ENCODE measurements around the gene AUTS2.

AUTS2 gene

DNA sequence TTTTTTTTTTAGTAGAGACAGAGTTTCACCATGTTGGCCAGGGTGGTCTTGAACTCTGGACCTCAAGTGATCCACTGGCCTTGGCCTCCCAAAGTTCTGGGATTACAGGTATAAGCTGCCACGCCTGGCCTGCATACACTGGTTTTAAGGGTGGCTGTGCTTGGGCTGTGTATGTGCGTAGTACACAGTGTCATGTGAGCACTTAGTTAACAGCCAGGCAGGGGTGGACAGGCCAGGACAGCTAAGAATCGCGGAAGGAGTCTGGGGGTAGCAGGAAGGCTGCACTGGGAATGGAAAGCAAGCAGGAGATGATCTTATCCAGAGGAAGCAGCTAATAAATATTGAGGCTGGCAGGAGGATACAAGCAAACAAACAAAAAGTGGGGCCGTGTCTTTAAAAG is 1153.6 kb downstream of the AUTS2 start:
- TF ChIP-seq, protein P1, sequence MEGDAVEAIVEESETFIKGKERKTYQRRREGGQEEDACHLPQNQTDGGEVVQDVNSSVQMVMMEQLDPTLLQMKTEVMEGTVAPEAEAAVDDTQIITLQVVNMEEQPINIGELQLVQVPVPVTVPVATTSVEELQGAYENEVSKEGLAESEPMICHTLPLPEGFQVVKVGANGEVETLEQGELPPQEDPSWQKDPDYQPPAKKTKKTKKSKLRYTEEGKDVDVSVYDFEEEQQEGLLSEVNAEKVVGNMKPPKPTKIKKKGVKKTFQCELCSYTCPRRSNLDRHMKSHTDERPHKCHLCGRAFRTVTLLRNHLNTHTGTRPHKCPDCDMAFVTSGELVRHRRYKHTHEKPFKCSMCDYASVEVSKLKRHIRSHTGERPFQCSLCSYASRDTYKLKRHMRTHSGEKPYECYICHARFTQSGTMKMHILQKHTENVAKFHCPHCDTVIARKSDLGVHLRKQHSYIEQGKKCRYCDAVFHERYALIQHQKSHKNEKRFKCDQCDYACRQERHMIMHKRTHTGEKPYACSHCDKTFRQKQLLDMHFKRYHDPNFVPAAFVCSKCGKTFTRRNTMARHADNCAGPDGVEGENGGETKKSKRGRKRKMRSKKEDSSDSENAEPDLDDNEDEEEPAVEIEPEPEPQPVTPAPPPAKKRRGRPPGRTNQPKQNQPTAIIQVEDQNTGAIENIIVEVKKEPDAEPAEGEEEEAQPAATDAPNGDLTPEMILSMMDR (IDR thresholded peaks at IDR 0.05; ENCODE audit: insufficient read depth, low read depth, low read length, missing control alignments) = no peak

DNA sequence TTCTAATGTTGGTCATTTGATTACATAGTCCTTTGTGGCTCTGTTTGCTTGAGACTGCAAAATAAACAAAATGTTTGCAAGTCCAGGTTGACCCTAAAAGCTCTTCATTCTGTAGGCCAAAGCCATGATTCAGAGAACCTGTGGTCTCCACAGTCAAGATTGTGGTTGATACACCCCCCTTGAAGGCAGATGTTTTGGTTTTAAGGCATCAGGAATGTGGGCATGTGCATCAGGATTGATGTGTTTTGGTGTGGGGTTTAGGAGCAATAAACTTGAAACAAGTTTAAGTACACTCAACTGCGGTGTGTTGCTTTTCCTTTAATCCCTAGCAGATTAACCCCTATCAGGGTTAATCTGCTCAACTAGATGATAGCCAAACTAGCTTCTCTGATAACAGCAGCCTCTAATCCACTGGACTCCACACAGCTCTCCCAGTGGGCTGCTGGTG is 1154.5 kb downstream of the AUTS2 start:
- TF ChIP-seq, protein P1 (IDR thresholded peaks at IDR 0.05; ENCODE audit: insufficient read depth, low read depth, low read length, missing control alignments) = no peak
- no peak overlapping the region for H3K4me3 ChIP-seq (ENCODE audit: low read depth, low read length)
- no peak for DNase-seq (ENCODE audit: low read depth)

More for the DNA sequence above, 1153.6 kb downstream of the AUTS2 start:
- DNase-seq (ENCODE audit: low read depth) = no peak
- no peak overlapping the region for H3K4me3 ChIP-seq (ENCODE audit: low read depth, low read length)

DNA sequence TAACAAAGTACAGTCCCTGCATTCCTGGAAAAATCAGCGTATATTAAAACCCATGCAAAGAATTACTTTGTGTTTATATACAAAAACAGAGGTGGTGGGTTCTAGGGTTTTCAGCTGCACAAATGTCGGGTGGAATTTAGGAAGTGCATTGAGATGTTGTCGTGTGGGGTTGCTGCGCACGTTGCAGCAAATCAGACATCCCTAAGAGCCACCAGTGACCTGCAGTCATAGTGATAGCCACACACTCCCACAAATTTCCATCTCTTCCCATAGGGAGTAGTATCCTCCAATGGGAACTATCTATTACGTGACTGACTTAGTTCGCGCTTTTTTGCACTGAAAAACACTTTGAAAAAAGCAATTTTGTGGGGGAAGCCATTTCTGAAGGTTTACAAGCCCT is 1158.5 kb downstream of the AUTS2 start:
- TF ChIP-seq, protein P1 (IDR thresholded peaks at IDR 0.05; ENCODE audit: insufficient read depth, low read depth, low read length, missing control alignments) = no peak
- no peak overlapping the region for H3K4me3 ChIP-seq (ENCODE audit: low read depth, low read length)
- no peak for DNase-seq (ENCODE audit: low read depth)

DNA sequence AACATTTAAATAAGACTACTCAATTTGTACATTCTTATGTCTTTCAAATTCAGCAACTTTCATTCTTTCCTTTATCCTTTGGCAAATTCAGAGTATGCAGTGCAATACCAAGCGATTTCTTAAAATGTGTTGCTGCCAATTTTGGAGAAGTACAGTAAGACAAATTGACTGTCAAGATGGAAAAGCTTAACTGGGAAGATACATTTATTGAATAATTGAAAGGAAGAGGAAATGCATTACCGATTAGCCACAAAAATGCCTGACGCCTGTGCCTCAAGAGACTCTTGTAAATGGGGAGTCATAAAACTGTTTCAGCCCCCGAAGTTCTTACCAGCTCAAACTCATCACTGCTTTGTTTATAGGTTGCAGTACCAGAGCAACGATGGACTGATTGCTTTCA is 1160.4 kb downstream of the AUTS2 start:
- H3K4me3 ChIP-seq (ENCODE audit: low read depth, low read length) = no peak overlapping the region
- DNase-seq (ENCODE audit: low read depth) = peak; percentile 26
- TF ChIP-seq, protein P1 (IDR thresholded peaks at IDR 0.05; ENCODE audit: insufficient read depth, low read depth, low read length, missing control alignments) = no peak

DNA sequence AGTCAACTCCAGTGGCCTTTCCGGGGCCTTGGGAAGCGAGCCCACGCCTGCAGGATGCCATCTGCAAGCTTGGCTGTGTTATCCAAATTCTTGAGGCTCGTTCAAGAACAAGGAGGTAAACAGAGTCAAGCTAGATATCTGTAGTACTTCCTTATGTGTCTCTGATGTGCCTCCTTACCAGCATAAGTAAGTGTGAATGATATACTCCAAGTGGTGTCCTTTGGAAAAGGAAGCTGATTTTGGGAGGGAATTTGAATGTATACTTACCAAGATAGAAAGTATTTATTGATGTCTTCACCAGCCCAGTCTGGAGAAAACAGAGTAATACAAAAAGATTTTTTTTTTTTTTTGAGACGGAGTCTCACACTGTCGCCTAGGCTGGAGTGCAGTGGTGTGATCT is 1161.4 kb downstream of the AUTS2 start:
- H3K4me3 ChIP-seq (ENCODE audit: low read depth, low read length) = no peak overlapping the region
- TF ChIP-seq, protein P1 (IDR thresholded peaks at IDR 0.05; ENCODE audit: insufficient read depth, low read depth, low read length, missing control alignments) = no peak
- DNase-seq (ENCODE audit: low read depth) = no peak

DNA sequence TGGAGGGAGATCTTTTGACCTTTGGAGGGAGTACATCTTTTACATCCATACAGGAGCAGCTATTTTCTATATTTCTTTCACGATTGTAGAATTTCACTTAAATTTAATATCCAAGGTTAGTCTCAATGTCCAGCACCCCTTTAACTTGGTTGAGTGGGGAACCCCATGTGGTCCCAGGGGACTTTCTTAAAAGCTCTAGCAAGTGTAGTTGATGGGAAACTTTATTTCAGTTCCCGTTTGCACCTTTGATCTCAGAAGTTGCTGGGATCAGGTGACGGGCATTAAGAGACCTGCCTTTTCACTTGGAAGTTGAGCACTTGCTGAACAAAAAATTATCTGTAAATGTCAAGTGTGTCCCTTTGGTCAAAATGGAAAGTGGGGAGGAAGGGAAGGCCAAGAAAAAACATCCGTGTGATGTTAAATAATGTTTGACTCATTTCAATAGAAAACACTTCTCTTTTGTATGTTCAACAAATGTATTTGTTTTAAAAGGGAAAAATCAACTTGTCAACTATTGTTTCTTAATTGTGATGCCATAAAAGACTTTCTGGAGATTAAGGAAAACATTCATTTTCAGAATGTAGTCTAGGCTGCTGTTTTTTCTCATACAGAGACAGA is 1163.5 kb downstream of the AUTS2 start:
- H3K4me3 ChIP-seq (ENCODE audit: low read depth, low read length) = peak overlapping the region; percentile 67
- DNase-seq (ENCODE audit: low read depth) = peak; percentile 91
- TF ChIP-seq, protein P1 (IDR thresholded peaks at IDR 0.05; ENCODE audit: insufficient read depth, low read depth, low read length, missing control alignments) = no peak

DNA sequence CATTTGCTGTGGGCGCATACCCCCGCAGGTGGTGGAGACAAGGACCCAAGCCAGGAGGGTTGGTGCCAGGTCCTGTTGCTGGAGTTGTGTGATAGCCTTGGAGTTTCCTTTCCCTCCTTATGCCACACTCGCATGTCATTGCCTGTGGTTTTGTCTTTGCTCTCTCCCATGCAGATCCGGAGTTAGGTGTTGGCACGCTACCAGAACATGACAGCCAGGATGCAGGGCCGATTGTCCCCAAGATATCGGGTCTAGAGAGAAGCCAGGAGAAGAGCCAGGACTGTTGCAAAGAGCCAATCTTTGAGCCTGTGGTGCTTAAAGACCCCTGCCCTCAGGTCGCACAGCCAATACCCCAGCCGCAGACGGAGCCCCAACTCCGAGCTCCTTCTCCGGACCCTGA is 1164.4 kb downstream of the AUTS2 start:
- no peak for DNase-seq (ENCODE audit: low read depth)
- peak overlapping the region; percentile 67 for H3K4me3 ChIP-seq (ENCODE audit: low read depth, low read length)
- TF ChIP-seq, protein P1 (IDR thresholded peaks at IDR 0.05; ENCODE audit: insufficient read depth, low read depth, low read length, missing control alignments) = no peak
